B cell (primary cell): Measurements from ENCODE around the gene SLC45A2. TPM values are rescaled to one million over a fixed set of nuclear protein-coding genes. Genes with fewer than 3 reads are reported as not detected.

Source experiments
- ATAC-seq: fragments of 200-7000 bp; cut with Tn5 transposase; one replicate; pipeline ENCODE4 v1.10.0; 2021; ENCODE audit warnings: low read depth, mild to moderate bottlenecking, moderate number of reproducible peaks, moderate library complexity
- CTCF ChIA-PET: fragments of 350-600 bp; sonication (Branson Sonifier 250); formaldehyde crosslinking; loops from one replicate; lab custom pipeline; 2021; ENCODE audit warnings: antibody characterized with exemption, inconsistent platforms; lab: Charles Lee
- POLR2A ChIA-PET: fragments of 350-600 bp; sonication (Branson Sonifier 250); formaldehyde crosslinking; loops from one replicate; lab custom pipeline; 2021; ENCODE audit warnings: antibody characterized with exemption; lab: Charles Lee
- DNase-seq: peaks from one replicate; pipeline ENCODE4 v3.0.0; 2013
- H2AFZ ChIP-seq: 2 replicates; pipeline ENCODE4 v1.6.1; 2012; ENCODE audit warnings: mild to moderate bottlenecking, low read depth, low read length; ENCODE audit not compliant: insufficient read depth, poor library complexity, severe bottlenecking
- H3K27ac ChIP-seq, 2 donors: 1 replicate in 1 of 2; 2 replicates in 1 of 2; pipeline ENCODE4 v1.5.1; 2012 to 2013; ENCODE audit warnings: low read length in 2 of 2, mild to moderate bottlenecking in 2 of 2, moderate library complexity in 1 of 2
- H3K27me3 ChIP-seq, 4 experiments: fragments of 200-600 bp in 1 of 4; sonication (generic) in 1 of 4; replicated peaks in 1 of 4; 1 replicate in 2 of 4; 2 replicates in 2 of 4; pipeline versions ENCODE4 v1.6.1 to v1.7.0; 2013 to 2016; ENCODE audit warnings: low read length in 3 of 4, mild to moderate bottlenecking in 2 of 4, mixed read lengths in 1 of 4, moderate library complexity in 1 of 4; ENCODE audit not compliant: insufficient read depth in 4 of 4, control insufficient read depth in 3 of 4; ENCODE audit errors: control extremely low read depth in 1 of 4
- H3K36me3 ChIP-seq, 2 experiments: replicated peaks in 1 of 2; 1 replicate in 1 of 2; 2 replicates in 1 of 2; pipeline versions ENCODE4 v1.6.1 to v1.7.1; 2013; ENCODE audit warnings: low read length in 1 of 2; ENCODE audit not compliant: insufficient read depth in 2 of 2, control insufficient read depth in 1 of 2; ENCODE audit errors: control extremely low read depth in 1 of 2, extremely low read depth in 1 of 2
- H3K4me1 ChIP-seq, 2 donors: fragments of 200-600 bp in 1 of 2; sonication (generic) in 1 of 2; 1 replicate in 1 of 2; 2 replicates in 1 of 2; pipeline versions ENCODE4 v1.5.1 to v1.6.1; 2013 to 2017; ENCODE audit warnings: low read length in 2 of 2; ENCODE audit not compliant: control insufficient read depth in 2 of 2, insufficient read depth in 2 of 2
- H3K4me2 ChIP-seq: replicated peaks from 2 replicates; pipeline ENCODE3; 2012; ENCODE audit warnings: mild to moderate bottlenecking, low read depth, low read length; ENCODE audit not compliant: poor library complexity, severe bottlenecking
- H3K4me3 ChIP-seq, 5 experiments: fragments of 200-600 bp in 1 of 5; sonication (generic) in 1 of 5; 1 replicate in 3 of 5; 2 replicates in 2 of 5; pipeline versions ENCODE4 v1.5.1 to v1.7.0; 2011 to 2016; ENCODE audit warnings: low read length in 4 of 5, mild to moderate bottlenecking in 4 of 5, low read depth in 2 of 5, control low read depth in 1 of 5, moderate library complexity in 1 of 5; ENCODE audit not compliant: insufficient read depth in 1 of 5; ENCODE audit errors: control extremely low read depth in 1 of 5, extremely low read depth in 1 of 5
- H3K79me2 ChIP-seq: fragments of 200-600 bp; sonication (generic); one replicate; pipeline ENCODE4 v1.6.0; 2016; ENCODE audit warnings: low read length; ENCODE audit not compliant: control insufficient read depth, insufficient read depth
- H3K9ac ChIP-seq: fragments of 200-600 bp; sonication (generic); 2 replicates; pipeline ENCODE4 v1.6.1; 2017; ENCODE audit warnings: mild to moderate bottlenecking, low read length, moderate library complexity
- H3K9me3 ChIP-seq, 3 donors: one replicate each; pipeline versions ENCODE4 v1.6.1 to v1.7.1; 2013; ENCODE audit warnings: low read length in 2 of 3; ENCODE audit not compliant: control insufficient read depth in 2 of 3, insufficient read depth in 1 of 3; ENCODE audit errors: control extremely low read depth in 1 of 3
- H4K20me1 ChIP-seq: 2 replicates; pipeline ENCODE4 v1.6.0; 2012; ENCODE audit warnings: mild to moderate bottlenecking, low read length; ENCODE audit not compliant: insufficient read depth, control insufficient read depth, poor library complexity, severe bottlenecking
- H3K27ac Mint-ChIP-seq: one replicate; pipeline ENCODE4 v1.8.0; 2021; ENCODE audit warnings: mixed read lengths
- H3K27me3 Mint-ChIP-seq: one replicate; pipeline ENCODE4 v1.8.0; 2021; ENCODE audit warnings: mixed read lengths
- H3K4me1 Mint-ChIP-seq: one replicate; pipeline ENCODE4 v1.8.0; 2021; ENCODE audit warnings: mixed read lengths
- H3K4me3 Mint-ChIP-seq: one replicate; pipeline ENCODE4 v1.8.0; 2021; ENCODE audit warnings: mixed read lengths
- H3K9me3 Mint-ChIP-seq: one replicate; pipeline ENCODE4 v1.8.0; 2022; ENCODE audit warnings: mixed read lengths; ENCODE audit not compliant: insufficient read depth
- EZH2 ChIP-seq: IDR thresholded peaks from 2 replicates; pipeline ENCODE4 v1.6.1; 2012; ENCODE audit warnings: borderline replicate concordance, low read depth, mild to moderate bottlenecking, moderate library complexity, low read length; ENCODE audit not compliant: insufficient read depth, poor library complexity, severe bottlenecking
- WGBS: methylation state at CpG from one replicate; pipeline ENCODE4 v1.1.5; 2013; ENCODE audit warnings: missing lambda C conversion rate; ENCODE audit not compliant: insufficient coverage; 5-methylcytosine and 5-hydroxymethylcytosine counted together
- intact Hi-C: fragments of 100-400 bp; cut with micrococcal nuclease; formaldehyde crosslinking; loops from one replicate; pipeline ENCODE4 v1.10.0; 2022
- polyA plus RNA-seq: library from polyadenylated mRNA; depleted of rRNA; stranded (reverse); fragments of >200 nt; gene quantifications from 2 replicates; pipeline ENCODE4 v1.2.3, GENCODE V29; 2012
- total RNA-seq, 2 donors: library from RNA; stranded (reverse); fragments of 120-200 nt in 1 of 2; gene quantifications; 1 replicate in 1 of 2; 2 replicates in 1 of 2; pipeline versions ENCODE4 v1.2.3 to v1.2.4, GENCODE V29; 2013 to 2022
- TF ChIP-seq, protein P1 (sequence below): fragments of 200-600 bp; IDR thresholded peaks from one replicate; pipeline ENCODE4 v1.8.0; 2022; ENCODE audit warnings: antibody characterized with exemption, mild to moderate bottlenecking

Gene SLC45A2
- total and polyA plus RNA-seq, 2 donors (not counting 1 experiment from before 2014, with no cell fraction given): not detected

DNA sequence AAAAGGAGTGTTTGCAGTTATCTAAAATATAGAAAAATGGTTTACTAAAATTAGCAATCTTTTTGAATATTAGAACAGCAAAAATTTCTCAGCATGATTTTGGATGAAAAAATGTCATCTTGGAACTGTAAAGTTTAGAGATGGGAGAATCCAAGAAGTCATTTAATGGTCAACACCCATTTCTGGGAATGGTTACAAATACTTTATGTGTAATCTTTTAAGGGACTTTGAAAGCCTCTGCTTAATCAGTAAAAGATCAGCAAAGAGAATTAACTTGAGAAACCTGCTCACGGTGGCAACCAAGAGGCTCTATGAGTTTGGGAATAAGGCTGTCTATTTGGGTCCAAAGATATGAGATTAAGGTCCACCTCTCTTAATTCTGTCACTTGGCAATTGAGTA, 45.6 kb upstream of the SLC45A2 start:
- no peak overlapping the region for H2AFZ ChIP-seq
- no peaks in the 10 kb centered on the region for H4K20me1 ChIP-seq
- H3K4me1 ChIP-seq: no peaks in the 10 kb centered on the region
- intact Hi-C loops: no loop called here
- no peak overlapping the region for H3K9ac ChIP-seq
- Mint-ChIP-seq H3K27me3 (no peaks in the 10 kb centered on the region), H3K27ac (no peak overlapping the region), H3K9me3 (no peaks in the 10 kb centered on the region), H3K4me1 (no peaks in the 10 kb centered on the region), H3K4me3 (no peak overlapping the region)
- H3K36me3 ChIP-seq: peaks cover 0 to 15% of the 10 kb centered on the region in 2 experiments
- H3K4me3 ChIP-seq: no peak overlapping the region
- no peaks in the 10 kb centered on the region for H3K9me3 ChIP-seq
- no peaks in the 10 kb centered on the region for H3K27me3 ChIP-seq
- no peak for ATAC-seq
- no CpG with 5 or more reads among the region's 1 CpG for WGBS
- H3K27ac ChIP-seq: no peak overlapping the region
- ChIA-PET POLR2A (no interaction called here), CTCF (no interaction called here)
- no peaks in the 10 kb centered on the region for H3K79me2 ChIP-seq
- no peak overlapping the region for H3K4me2 ChIP-seq
- no peak for DNase-seq
- no peak for TF ChIP-seq EZH2
- TF ChIP-seq, protein P1, sequence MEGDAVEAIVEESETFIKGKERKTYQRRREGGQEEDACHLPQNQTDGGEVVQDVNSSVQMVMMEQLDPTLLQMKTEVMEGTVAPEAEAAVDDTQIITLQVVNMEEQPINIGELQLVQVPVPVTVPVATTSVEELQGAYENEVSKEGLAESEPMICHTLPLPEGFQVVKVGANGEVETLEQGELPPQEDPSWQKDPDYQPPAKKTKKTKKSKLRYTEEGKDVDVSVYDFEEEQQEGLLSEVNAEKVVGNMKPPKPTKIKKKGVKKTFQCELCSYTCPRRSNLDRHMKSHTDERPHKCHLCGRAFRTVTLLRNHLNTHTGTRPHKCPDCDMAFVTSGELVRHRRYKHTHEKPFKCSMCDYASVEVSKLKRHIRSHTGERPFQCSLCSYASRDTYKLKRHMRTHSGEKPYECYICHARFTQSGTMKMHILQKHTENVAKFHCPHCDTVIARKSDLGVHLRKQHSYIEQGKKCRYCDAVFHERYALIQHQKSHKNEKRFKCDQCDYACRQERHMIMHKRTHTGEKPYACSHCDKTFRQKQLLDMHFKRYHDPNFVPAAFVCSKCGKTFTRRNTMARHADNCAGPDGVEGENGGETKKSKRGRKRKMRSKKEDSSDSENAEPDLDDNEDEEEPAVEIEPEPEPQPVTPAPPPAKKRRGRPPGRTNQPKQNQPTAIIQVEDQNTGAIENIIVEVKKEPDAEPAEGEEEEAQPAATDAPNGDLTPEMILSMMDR: no peak

DNA sequence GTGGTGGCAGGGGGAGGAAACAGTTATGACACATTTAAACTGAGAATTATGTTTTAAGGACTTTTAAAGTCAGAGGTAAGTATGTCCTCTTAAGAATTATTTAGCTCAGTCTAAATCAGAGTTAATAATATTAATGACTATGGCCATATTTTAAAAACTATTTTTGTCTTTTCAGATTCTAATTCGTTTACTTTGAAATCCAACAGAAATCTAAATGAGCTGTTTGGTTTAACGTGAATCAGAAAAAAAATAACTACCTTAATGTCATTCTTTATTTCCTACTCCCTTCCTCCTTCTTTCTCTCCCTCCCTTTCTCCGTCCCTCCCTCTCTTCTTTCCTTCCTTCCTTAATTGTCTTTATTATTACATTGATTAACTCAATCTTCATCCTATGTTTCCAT, 43.9 kb upstream of the SLC45A2 start:
- Mint-ChIP-seq H3K27me3 (no peaks in the 10 kb centered on the region), H3K4me1 (no peaks in the 10 kb centered on the region), H3K27ac (no peak overlapping the region), H3K9me3 (no peaks in the 10 kb centered on the region), H3K4me3 (no peak overlapping the region)
- Histone ChIP-seq H3K27ac (no peak overlapping the region), H3K4me1 (no peaks in the 10 kb centered on the region), H4K20me1 (no peaks in the 10 kb centered on the region), H3K36me3 (peaks cover 0 to 14% of the 10 kb centered on the region in 2 experiments), H3K9ac (no peak overlapping the region), H3K4me2 (no peak overlapping the region), H3K79me2 (no peaks in the 10 kb centered on the region), H2AFZ (no peak overlapping the region), H3K4me3 (no peak overlapping the region), H3K27me3 (no peaks in the 10 kb centered on the region), H3K9me3 (no peaks in the 10 kb centered on the region)
- TF ChIP-seq, protein P1: no peak
- TF ChIP-seq EZH2: no peak
- CTCF ChIA-PET: interaction anchor here (0.6 to 0.7 kb wide), 2 partner anchors 92 to 460 kb away, joined by 3 read pairs; partner anchors contain the start of gene RXFP3
- ATAC-seq: no peak
- POLR2A ChIA-PET: no interaction called here
- DNase-seq: no peak
- intact Hi-C loops: no loop called here
- 100% methylated on average over 1 of the region's 3 CpGs for WGBS
